HFFc6 (cell line): Measurements from ENCODE around the gene LCN2. TPM values are rescaled to one million over a fixed set of nuclear protein-coding genes. Genes with fewer than 3 reads are reported as not detected.
"Not testable (repeated sequence)": the region's sequence is repeated elsewhere in the genome, so short reads cannot be mapped to it uniquely, and the experiment has no call there.

Experiments used
- DNase-seq: peaks from one replicate; pipeline ENCODE4 v3.0.0-alpha.2; 2018
- H3K27ac Mint-ChIP-seq: 2 replicates; pipeline ENCODE4 v1.8.0; 2020; ENCODE audit warnings: mild to moderate bottlenecking, mixed read lengths
- H3K27me3 Mint-ChIP-seq: 2 replicates; pipeline ENCODE4 v1.8.0; 2021; ENCODE audit warnings: mild to moderate bottlenecking, moderate library complexity, mixed read lengths; ENCODE audit not compliant: insufficient read depth
- H3K36me3 Mint-ChIP-seq: 2 replicates; pipeline ENCODE4 v1.8.0; 2021; ENCODE audit warnings: low read depth, mixed read lengths
- H3K4me1 Mint-ChIP-seq: 2 replicates; pipeline ENCODE4 v1.8.0; 2020; ENCODE audit warnings: low read depth, mixed read lengths
- H3K4me3 Mint-ChIP-seq: 2 replicates; pipeline ENCODE4 v1.8.0; 2020; ENCODE audit warnings: mild to moderate bottlenecking, moderate library complexity, mixed read lengths
- H3K9me3 Mint-ChIP-seq: 2 replicates; pipeline ENCODE4 v1.8.0; 2020; ENCODE audit warnings: mild to moderate bottlenecking, mixed read lengths
- CTCF ChIP-seq: fragments of 200-600 bp; sonication (generic); IDR thresholded peaks from 2 replicates; pipeline ENCODE4 v1.5.0; 2021; ENCODE audit warnings: antibody characterized with exemption, mild to moderate bottlenecking
- total RNA-seq, 6 experiments: library from RNA; stranded (reverse); fragmentation: NEBNext Ultra II Directional; extraction: Animal tissue kit (Norgen Biotek cat#: 25700); gene quantifications; 2 replicates in 1 of 6; 3 replicates in 5 of 6; pipeline ENCODE4 v1.2.3, GENCODE V29; 2021

LCN2 gene
- total RNA-seq, 6 experiments from 2014 or later = not detected

DNA sequence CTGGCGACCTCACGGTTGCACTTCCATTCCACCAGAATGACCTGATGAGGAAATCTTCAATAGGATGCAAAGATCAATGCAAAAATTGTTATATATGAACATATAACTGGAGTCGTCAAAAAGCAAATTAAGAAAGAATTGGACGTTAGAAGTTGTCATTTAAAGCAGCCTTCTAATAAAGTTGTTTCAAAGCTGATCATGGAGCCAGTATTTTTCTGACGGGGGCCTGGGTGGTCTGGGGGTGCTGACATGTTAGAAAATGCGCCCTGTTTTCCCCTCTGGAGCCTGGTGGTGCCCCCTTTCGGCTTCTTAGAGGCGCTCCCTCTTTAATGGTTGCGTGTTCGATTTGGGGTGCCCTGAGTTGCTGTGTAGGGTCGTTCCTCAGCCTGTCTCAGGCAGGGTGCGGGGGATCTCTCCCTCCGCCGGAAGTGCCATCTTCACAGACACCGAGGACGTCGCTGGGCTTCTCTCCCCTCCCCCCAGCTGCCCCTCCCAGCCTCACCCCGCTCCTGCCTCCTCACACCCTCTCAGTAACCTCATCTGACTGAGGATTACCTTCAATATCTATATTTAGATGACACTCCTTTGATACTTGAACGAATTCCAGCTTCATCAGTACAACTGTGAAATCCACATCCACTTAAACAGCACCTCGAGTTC, 40.1 kb upstream of the LCN2 start:
- Mint-ChIP-seq H3K9me3 (no peaks in the 10 kb centered on the region), H3K27me3 (peaks cover 7% of the 10 kb centered on the region), H3K27ac (peak overlapping the region; percentile 5; the same call in 1 of the 2 replicates), H3K4me1 (peaks cover 4% of the 10 kb centered on the region; the same call in 1 of the 2 replicates), H3K4me3 (no peak overlapping the region), H3K36me3 (peaks cover 20% of the 10 kb centered on the region)
- TF ChIP-seq CTCF = no peak
- no peak for DNase-seq

DNA sequence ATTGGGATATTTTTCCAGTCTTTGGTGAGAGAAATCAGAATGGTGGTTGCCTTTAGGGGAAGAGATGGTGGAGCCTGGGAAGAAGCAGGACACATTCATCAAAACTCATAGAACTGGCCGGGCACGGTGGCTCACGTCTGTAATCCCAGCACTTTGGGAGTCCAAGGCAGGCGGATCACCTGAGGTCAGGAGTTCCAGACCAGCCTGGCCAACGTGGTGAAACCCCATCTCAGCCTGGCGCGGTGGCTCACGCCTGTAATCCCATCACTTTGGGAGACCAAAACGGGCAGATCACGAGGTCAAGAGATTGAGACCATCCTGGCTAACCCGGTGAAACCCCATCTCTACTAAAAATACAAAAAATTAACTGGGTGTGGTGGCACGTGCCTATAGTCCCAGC, 37.5 kb upstream of the LCN2 start:
- H3K9me3 Mint-ChIP-seq, H3K4me1 Mint-ChIP-seq, DNase-seq, H3K27ac Mint-ChIP-seq, H3K27me3 Mint-ChIP-seq, H3K4me3 Mint-ChIP-seq: not testable (repeated sequence)
- peaks cover 12% of the 10 kb centered on the region for H3K36me3 Mint-ChIP-seq

DNA sequence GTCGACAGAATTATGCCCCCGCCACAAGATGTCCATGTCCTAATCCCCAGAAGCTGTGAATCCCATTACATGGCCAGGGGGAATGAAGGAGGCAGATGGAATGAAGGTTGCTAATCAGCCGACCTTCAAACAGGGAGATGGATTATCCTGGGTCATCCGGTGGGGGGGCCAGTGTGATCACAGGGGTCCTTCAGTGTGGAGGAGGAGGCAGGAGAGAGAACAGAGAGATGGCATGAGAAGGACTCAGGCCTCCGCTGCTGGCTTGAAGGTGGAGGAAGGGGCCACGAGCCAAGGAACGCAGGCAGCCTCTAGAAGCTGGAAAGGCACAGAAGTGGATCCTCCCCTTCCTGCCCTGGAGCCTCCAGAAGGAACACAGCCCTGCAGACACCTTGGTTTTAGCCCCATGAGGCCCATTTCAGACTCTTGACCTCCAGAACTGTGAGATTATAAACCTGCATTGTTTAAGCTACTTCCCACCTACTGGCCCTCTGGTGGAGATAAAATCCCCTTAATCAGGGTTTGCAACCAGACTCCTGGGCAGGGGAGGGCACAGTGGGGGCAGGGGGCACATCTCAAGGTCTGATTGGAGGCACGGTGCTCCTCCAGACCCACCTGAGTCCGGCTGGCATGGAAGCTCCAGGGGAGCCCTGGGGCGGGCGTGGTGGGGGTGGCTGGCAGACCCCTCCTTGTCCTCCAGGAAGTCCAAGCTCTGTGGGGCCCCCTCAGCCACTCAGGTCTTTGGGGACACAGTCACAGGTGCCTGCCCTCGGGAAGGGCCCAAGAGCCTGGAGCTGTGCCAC, 35.5 kb upstream of the LCN2 start:
- TF ChIP-seq CTCF = no peak
- Mint-ChIP-seq H3K4me3 (no peak overlapping the region), H3K27ac (no peak overlapping the region; the same call in 1 of the 2 replicates), H3K4me1 (0 out of 2 replicates have a peak, but pooled peaks cover 6% of the 10 kb centered on the region), H3K27me3 (peaks cover 5% of the 10 kb centered on the region), H3K9me3 (no peaks in the 10 kb centered on the region), H3K36me3 (0 out of 2 replicates have a peak, but pooled peaks cover 5% of the 10 kb centered on the region)
- no peak for DNase-seq

- no peak for TF ChIP-seq CTCF
- Mint-ChIP-seq H3K4me1 (0 out of 2 replicates have a peak, but pooled peaks cover 6% of the 10 kb centered on the region), H3K36me3 (0 out of 2 replicates have a peak, but pooled peaks cover 3% of the 10 kb centered on the region), H3K27ac (no peak overlapping the region), H3K27me3 (peaks cover 5% of the 10 kb centered on the region), H3K9me3 (no peaks in the 10 kb centered on the region), H3K4me3 (no peak overlapping the region)
- no peak for DNase-seq
Measured at GRCh38 chr9:128114326-128115186, 34.7 kb upstream of the LCN2 start.

DNA sequence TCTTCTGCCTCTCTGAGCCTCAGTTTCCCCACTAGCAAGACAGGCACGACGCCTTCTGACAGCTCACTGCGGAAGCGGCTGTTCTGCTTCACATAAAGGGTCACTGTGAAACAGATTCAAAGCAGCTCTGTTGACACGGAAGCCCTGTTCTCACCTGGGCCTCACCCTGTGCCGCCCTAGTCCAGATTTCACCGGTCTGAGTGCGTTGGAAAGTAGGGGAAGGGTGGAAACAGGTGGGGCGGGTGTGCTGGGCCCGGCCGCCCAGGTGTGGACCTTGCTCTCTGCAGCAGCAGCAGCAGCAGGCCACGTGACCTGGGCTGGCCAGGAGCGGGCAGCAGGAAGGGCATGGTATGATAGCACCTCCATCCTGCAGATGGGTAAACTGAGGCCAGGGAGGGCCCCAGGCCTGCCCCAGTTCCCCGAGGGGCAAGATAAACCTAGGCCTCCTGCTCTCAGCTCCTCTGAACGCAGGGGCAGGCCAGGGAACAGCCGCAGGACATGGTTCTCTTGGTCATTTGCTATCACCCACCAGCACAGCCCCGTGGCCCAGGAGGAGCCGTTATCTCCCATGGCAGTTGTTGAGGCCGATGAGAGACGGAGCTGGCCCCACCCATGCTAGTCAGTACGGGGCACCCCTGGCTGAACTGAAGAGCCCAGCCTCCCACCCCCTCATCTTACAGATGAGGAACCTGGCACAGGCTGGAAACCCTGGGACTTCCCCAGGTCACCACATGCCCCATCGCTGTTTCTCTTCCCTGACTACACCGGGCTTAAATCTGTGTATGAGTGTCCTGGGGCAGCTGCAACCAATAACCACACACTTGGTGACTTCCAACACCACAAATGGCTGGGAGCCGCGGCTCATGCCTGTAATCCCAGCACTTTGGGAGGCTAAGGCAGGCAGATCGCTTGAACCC, 33.8 kb upstream of the LCN2 start:
- no peak overlapping the region for H3K27ac Mint-ChIP-seq
- peaks cover 3% of the 10 kb centered on the region for H3K27me3 Mint-ChIP-seq
- no peak for TF ChIP-seq CTCF
- 0 out of 2 replicates have a peak, but pooled peaks cover 6% of the 10 kb centered on the region for H3K4me1 Mint-ChIP-seq
- no peaks in the 10 kb centered on the region for H3K36me3 Mint-ChIP-seq
- no peak for DNase-seq
- no peaks in the 10 kb centered on the region for H3K9me3 Mint-ChIP-seq
- no peak overlapping the region for H3K4me3 Mint-ChIP-seq
